Measurements from ENCODE around the gene FAM171A1. TPM values are rescaled to one million over a fixed set of nuclear protein-coding genes. Genes with fewer than 3 reads are reported as not detected.

Gene FAM171A1
- total and polyA plus RNA-seq, 8 donors: 12.4 to 34.1 (median 21.4) TPM

- Histone ChIP-seq H3K36me3 (no peaks in the 10 kb centered on the region), H3K4me3 (no peak overlapping the region), H3K27ac (no peak overlapping the region), H3K4me1 (no peaks in the 10 kb centered on the region), H3K9me3 (no peaks in the 10 kb centered on the region), H3K27me3 (no peaks in the 10 kb centered on the region)
- FAIRE-seq: no peak
- TF ChIP-seq CTCF (IDR thresholded peaks at IDR 0.05): no peak
- 66 to 85% methylated on average over 7 of the region's 7 CpGs for WGBS, 2 donors
- ATAC-seq: no peak
- intact Hi-C loops (cut with DNase I): no loop called here
- no peak for DNase-seq
Measured at GRCh38 chr10:15265056-15265455, 106.0 kb downstream of the FAM171A1 start.

GRCh38 chr10:15263657-15264323 lies 107.3 kb downstream of the FAM171A1 start:
- Histone ChIP-seq H3K4me1 (no peaks in the 10 kb centered on the region), H3K4me3 (no peak overlapping the region), H3K36me3 (no peaks in the 10 kb centered on the region), H3K9me3 (no peaks in the 10 kb centered on the region), H3K27me3 (no peaks in the 10 kb centered on the region), H3K27ac (no peak overlapping the region)
- ATAC-seq (no peak), FAIRE-seq (no peak), DNase-seq (no peak)
- TF ChIP-seq CTCF (IDR thresholded peaks at IDR 0.05): no peak
- 84 to 91% methylated on average over 8 of the region's 8 CpGs for WGBS, 2 donors
- intact Hi-C loops (cut with DNase I): no loop called here

GRCh38 chr10:15262036-15262713 lies 108.9 kb downstream of the FAM171A1 start:
- H3K36me3 ChIP-seq: no peaks in the 10 kb centered on the region
- intact Hi-C loops (cut with DNase I): no loop called here
- WGBS, 2 donors: 40 to 44% methylated on average over 10 of the region's 10 CpGs
- H3K27me3 ChIP-seq: no peaks in the 10 kb centered on the region
- H3K27ac ChIP-seq: no peak overlapping the region
- DNase-seq: peak in 1 of 6 donors; percentile 26
- ATAC-seq: peak; percentile 58 to 86 (median 79)
- TF ChIP-seq CTCF (IDR thresholded peaks at IDR 0.05): peak in 1 of 4 donors; percentile 17
- no peak overlapping the region for H3K4me3 ChIP-seq
- H3K9me3 ChIP-seq: no peaks in the 10 kb centered on the region
- no peaks in the 10 kb centered on the region for H3K4me1 ChIP-seq
- FAIRE-seq: no peak

GRCh38 chr10:15259136-15259535 lies 112.0 kb downstream of the FAM171A1 start:
- DNase-seq (no peak), ATAC-seq (no peak), FAIRE-seq (no peak)
- no peak for TF ChIP-seq CTCF (IDR thresholded peaks at IDR 0.05)
- Histone ChIP-seq H3K27ac (no peak overlapping the region), H3K9me3 (no peaks in the 10 kb centered on the region), H3K27me3 (no peaks in the 10 kb centered on the region), H3K4me1 (peaks cover 0 to 5% (median under 1%) of the 10 kb centered on the region in 3 donors), H3K36me3 (no peaks in the 10 kb centered on the region), H3K4me3 (no peak overlapping the region)
- intact Hi-C loops (cut with DNase I): loop anchor here in 2 of 3 donors (5.0 to 10.0 kb wide), 2 partner anchors 113 to 116 kb away; partner anchors contain the start of gene FAM171A1 (in 2 of the 2)
- 90 to 95% methylated on average over 2 of the region's 2 CpGs for WGBS, 2 donors

- TF ChIP-seq CTCF (IDR thresholded peaks at IDR 0.05): no peak
- no peaks in the 10 kb centered on the region for H3K9me3 ChIP-seq
- no peaks in the 10 kb centered on the region for H3K36me3 ChIP-seq
- no peak for FAIRE-seq
- peaks cover 0 to 8% (median 2%) of the 10 kb centered on the region in 3 donors for H3K4me1 ChIP-seq
- no peaks in the 10 kb centered on the region for H3K27me3 ChIP-seq
- DNase-seq: no peak
- ATAC-seq: no peak
- no peak overlapping the region for H3K4me3 ChIP-seq
- no peak overlapping the region for H3K27ac ChIP-seq
- intact Hi-C loops (cut with DNase I): loop anchor here in 2 of 3 donors (5.0 to 10.0 kb wide), 2 partner anchors 114 to 117 kb away; partner anchors contain the start of gene FAM171A1 (in 2 of the 2)
- WGBS, 2 donors: 94 to 96% methylated on average over 6 of the region's 6 CpGs
Measured at GRCh38 chr10:15258255-15258654, 112.8 kb downstream of the FAM171A1 start.

Data from pancreas (tissue), 10 donors.